ENCODE results near the gene LGR4.

The LGR4 gene

DNA sequence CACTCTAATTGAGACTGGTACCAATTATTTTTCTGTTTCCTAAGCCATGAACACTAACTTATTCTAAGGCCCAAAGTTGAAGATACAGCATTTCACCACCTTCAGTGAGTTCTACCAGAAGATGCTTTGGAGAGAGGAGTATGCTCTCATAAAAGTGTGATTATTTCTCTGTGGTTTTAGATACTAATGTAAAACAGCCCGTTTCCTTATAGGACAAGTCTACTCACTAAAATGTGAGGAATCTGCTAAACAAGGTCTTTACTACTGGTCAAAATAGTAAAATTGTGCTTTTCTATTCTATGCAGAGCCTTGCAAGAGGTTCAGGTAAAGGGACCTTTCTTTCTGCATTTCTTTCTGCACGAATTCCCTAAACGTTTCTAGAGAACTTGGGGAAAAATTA, 2.4 kb downstream of the LGR4 start:
- no peaks in the 10 kb centered on the region for H3K36me3 ChIP-seq (ENCODE audit: control insufficient read depth in 1 of 2, insufficient read depth in 2 of 2, low read length in 2 of 2)
- H3K4me1 ChIP-seq (ENCODE audit: control insufficient read depth in 1 of 2, insufficient read depth in 2 of 2, low read length in 2 of 2): peaks cover 26 to 29% of the 10 kb centered on the region in 2 donors
- H3K4me3 ChIP-seq (ENCODE audit: low read depth in 1 of 2, low read length in 2 of 2): peak overlapping the region; percentile 80 to 89
- peak overlapping the region; percentile 69 to 80 for H3K9ac ChIP-seq (ENCODE audit: low read depth in 1 of 2, low read length in 2 of 2)
- no peaks in the 10 kb centered on the region for H3K27me3 ChIP-seq (ENCODE audit: control insufficient read depth in 1 of 2, insufficient read depth in 2 of 2, low read length in 2 of 2)
- H3K27ac ChIP-seq (ENCODE audit: low read depth, low read length): no peak overlapping the region
- no peaks in the 10 kb centered on the region for H3K9me3 ChIP-seq (ENCODE audit: control insufficient read depth in 1 of 2, low read length in 2 of 2)

DNA sequence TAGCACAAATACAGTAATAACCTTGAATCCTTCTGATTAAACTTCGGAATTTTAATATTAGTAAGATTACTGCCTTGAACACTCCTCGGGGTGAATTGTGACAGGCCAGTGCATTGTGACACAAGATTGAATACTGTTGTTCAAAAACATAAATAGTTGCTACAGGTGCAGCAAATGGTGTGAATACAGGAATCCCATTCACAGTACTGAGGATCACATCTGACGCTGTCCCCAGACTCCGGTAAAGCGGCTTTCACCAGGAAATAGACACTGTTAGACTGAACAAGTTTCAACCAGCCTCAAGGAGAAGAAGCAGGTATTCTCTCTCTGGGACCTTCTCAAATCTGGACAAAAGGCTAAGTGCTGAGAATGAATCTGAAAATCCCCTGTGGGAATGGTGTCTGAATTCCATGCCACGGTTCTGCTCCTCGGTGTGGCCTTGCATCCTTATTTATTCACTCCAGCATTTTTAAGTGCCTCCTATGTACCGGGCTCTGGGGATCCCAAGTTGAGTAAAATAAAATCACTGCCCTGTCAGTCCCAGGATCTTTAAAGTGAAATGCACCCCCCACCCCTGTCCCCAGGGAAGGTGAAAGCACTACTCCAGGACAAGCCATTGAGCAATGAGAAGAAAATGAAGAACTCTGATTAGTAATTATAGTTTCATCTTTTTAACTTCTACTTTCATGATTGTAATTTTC, 3.4 kb downstream of the LGR4 start:
- H3K4me1 ChIP-seq (ENCODE audit: control insufficient read depth in 1 of 2, insufficient read depth in 2 of 2, low read length in 2 of 2): peaks cover 31 to 40% of the 10 kb centered on the region in 2 donors
- no peaks in the 10 kb centered on the region for H3K9me3 ChIP-seq (ENCODE audit: control insufficient read depth in 1 of 2, low read length in 2 of 2)
- no peaks in the 10 kb centered on the region for H3K27me3 ChIP-seq (ENCODE audit: control insufficient read depth in 1 of 2, insufficient read depth in 2 of 2, low read length in 2 of 2)
- peak overlapping the region; percentile 34 for H3K27ac ChIP-seq (ENCODE audit: low read depth, low read length)
- H3K4me3 ChIP-seq (ENCODE audit: low read depth in 1 of 2, low read length in 2 of 2): peak overlapping the region; percentile 80 to 89
- peak overlapping the region; percentile 69 to 80 for H3K9ac ChIP-seq (ENCODE audit: low read depth in 1 of 2, low read length in 2 of 2)
- no peaks in the 10 kb centered on the region for H3K36me3 ChIP-seq (ENCODE audit: control insufficient read depth in 1 of 2, insufficient read depth in 2 of 2, low read length in 2 of 2)

DNA sequence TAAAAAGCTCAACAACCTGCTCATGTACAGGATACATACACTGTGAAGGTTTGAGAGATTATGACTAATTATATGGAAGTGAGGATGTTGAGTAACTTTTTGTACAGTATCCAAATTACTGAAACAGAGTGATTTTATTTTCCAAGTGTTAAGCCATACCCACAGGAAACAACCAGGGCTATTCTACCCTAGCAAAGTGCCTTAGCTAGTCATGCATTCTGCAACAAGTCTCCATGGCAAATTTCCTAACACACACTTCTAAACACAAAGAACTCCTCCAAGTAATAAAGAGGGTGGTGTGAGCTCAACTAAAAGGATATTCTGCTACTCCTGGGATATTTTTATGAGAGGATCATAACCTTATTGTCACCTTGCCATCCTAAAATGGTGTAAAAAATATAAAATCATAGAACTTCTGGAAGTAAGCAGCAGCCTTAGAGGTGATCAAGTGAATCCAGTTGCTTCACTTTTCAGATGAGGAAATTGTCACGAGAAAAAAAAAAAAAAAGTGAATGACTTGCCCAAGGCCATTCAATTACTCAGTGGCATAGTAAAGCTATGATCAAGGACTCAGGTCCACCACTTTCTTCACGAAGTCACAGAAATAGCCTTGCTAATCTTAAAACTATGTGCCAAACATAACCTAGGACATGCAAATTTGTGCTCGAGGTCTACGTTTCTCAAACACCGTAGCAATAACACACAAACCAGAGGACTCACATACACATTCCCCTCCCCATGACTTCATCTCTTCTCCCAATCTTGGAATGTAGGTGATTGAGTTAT, 4.2 kb downstream of the LGR4 start:
- Histone ChIP-seq H3K27me3 (ENCODE audit: control insufficient read depth in 1 of 2, insufficient read depth in 2 of 2, low read length in 2 of 2) (no peaks in the 10 kb centered on the region), H3K36me3 (ENCODE audit: control insufficient read depth in 1 of 2, insufficient read depth in 2 of 2, low read length in 2 of 2) (no peaks in the 10 kb centered on the region), H3K27ac (ENCODE audit: low read depth, low read length) (peak overlapping the region; percentile 34), H3K9me3 (ENCODE audit: control insufficient read depth in 1 of 2, low read length in 2 of 2) (no peaks in the 10 kb centered on the region), H3K4me1 (ENCODE audit: control insufficient read depth in 1 of 2, insufficient read depth in 2 of 2, low read length in 2 of 2) (peaks cover 27 to 43% of the 10 kb centered on the region in 2 donors), H3K9ac (ENCODE audit: low read depth in 1 of 2, low read length in 2 of 2) (peak overlapping the region; percentile 58 to 69), H3K4me3 (ENCODE audit: low read depth in 1 of 2, low read length in 2 of 2) (peak overlapping the region; percentile 80 to 89)

DNA sequence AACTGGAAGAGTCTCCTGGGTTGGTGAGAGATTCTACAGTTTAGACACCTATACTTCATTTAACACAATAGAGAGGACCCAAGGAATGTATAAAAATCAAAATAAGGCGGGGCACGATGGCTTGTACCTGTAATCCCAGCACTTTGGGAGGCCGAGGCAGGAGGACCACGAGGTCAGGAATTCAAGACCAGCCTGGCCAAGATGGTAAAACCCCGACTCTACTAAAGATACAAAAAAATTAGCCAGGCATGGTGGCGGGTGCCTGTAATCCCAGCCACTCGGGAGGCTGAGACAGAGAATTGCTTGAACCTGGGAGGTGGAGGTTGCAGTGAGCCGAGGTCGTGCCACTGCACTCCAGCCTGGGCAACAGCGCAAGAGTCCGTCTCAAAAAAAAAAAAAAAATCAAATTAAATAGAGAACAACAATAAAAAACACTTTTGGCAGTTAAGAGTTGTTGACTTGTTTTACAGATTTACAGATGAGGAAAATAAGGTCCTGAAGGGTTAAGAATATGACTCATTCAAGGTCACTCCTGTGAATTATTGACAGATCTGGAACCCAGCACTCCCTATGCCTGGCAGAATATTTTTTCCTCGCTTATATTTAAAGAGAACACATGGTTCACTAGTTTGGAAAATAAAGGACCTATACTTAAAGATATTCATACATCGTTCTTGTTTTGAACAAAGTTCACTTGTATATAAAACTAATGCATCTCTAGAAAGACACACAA, 5.2 kb downstream of the LGR4 start:
- H3K4me1 ChIP-seq (ENCODE audit: control insufficient read depth in 1 of 2, insufficient read depth in 2 of 2, low read length in 2 of 2): peaks cover 25 to 41% of the 10 kb centered on the region in 2 donors
- H3K4me3 ChIP-seq (ENCODE audit: low read depth in 1 of 2, low read length in 2 of 2): peak overlapping the region in 1 of 2 donors; percentile 31
- H3K9me3 ChIP-seq (ENCODE audit: control insufficient read depth in 1 of 2, low read length in 2 of 2): no peaks in the 10 kb centered on the region
- H3K9ac ChIP-seq (ENCODE audit: low read depth in 1 of 2, low read length in 2 of 2): peak overlapping the region in 1 of 2 donors; percentile 24
- peak overlapping the region; percentile 34 for H3K27ac ChIP-seq (ENCODE audit: low read depth, low read length)
- H3K36me3 ChIP-seq (ENCODE audit: control insufficient read depth in 1 of 2, insufficient read depth in 2 of 2, low read length in 2 of 2): no peaks in the 10 kb centered on the region
- H3K27me3 ChIP-seq (ENCODE audit: control insufficient read depth in 1 of 2, insufficient read depth in 2 of 2, low read length in 2 of 2): no peaks in the 10 kb centered on the region

DNA sequence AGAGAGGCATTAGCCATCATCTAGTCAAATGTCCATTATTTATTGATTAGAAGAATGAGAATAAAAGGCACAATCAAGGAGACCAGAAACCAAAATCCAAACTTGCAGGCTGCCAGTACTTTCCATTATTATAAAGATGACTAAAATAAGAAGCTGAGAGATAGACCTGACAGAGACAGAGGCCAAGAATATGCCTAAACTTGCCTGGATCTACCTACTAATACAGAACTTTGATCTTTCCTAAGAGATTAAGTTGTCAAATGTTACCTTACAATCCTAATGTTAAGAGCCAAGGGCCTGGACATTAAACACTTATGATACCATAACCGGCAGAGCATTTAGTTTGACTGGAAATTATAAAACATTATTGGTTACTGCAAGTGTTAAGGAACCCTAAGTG, 6.2 kb downstream of the LGR4 start:
- no peak overlapping the region for H3K9ac ChIP-seq (ENCODE audit: low read depth in 1 of 2, low read length in 2 of 2)
- no peaks in the 10 kb centered on the region for H3K9me3 ChIP-seq (ENCODE audit: control insufficient read depth in 1 of 2, low read length in 2 of 2)
- H3K4me3 ChIP-seq (ENCODE audit: low read depth in 1 of 2, low read length in 2 of 2): no peak overlapping the region
- no peaks in the 10 kb centered on the region for H3K27me3 ChIP-seq (ENCODE audit: control insufficient read depth in 1 of 2, insufficient read depth in 2 of 2, low read length in 2 of 2)
- H3K4me1 ChIP-seq (ENCODE audit: control insufficient read depth in 1 of 2, insufficient read depth in 2 of 2, low read length in 2 of 2): peaks cover 24 to 41% of the 10 kb centered on the region in 2 donors
- H3K27ac ChIP-seq (ENCODE audit: low read depth, low read length): no peak overlapping the region
- H3K36me3 ChIP-seq (ENCODE audit: control insufficient read depth in 1 of 2, insufficient read depth in 2 of 2, low read length in 2 of 2): no peaks in the 10 kb centered on the region

DNA sequence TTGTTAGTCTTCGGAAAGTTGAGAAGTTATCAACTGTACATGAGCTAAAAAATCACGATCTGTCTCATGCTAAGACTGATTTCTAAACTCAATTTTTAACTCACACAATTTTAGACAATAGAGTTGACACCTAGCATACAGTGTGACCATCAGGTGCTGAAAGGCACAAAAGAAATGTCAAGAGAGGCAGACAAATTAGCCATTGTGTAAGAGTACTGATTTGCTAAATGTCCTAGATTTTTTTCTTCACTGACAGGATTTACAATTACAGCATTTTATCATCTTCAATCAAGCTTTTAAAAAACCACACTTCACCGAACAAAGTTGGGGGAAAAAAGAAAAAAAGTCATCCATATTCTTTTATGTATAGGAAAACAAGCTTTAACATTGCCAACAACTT, 7.0 kb downstream of the LGR4 start:
- Histone ChIP-seq H3K27ac (ENCODE audit: low read depth, low read length) (no peak overlapping the region), H3K36me3 (ENCODE audit: control insufficient read depth in 1 of 2, insufficient read depth in 2 of 2, low read length in 2 of 2) (no peaks in the 10 kb centered on the region), H3K4me3 (ENCODE audit: low read depth in 1 of 2, low read length in 2 of 2) (no peak overlapping the region), H3K27me3 (ENCODE audit: control insufficient read depth in 1 of 2, insufficient read depth in 2 of 2, low read length in 2 of 2) (no peaks in the 10 kb centered on the region), H3K9me3 (ENCODE audit: control insufficient read depth in 1 of 2, low read length in 2 of 2) (no peaks in the 10 kb centered on the region), H3K4me1 (ENCODE audit: control insufficient read depth in 1 of 2, insufficient read depth in 2 of 2, low read length in 2 of 2) (peaks cover 18 to 40% of the 10 kb centered on the region in 2 donors), H3K9ac (ENCODE audit: low read depth in 1 of 2, low read length in 2 of 2) (no peak overlapping the region)

DNA sequence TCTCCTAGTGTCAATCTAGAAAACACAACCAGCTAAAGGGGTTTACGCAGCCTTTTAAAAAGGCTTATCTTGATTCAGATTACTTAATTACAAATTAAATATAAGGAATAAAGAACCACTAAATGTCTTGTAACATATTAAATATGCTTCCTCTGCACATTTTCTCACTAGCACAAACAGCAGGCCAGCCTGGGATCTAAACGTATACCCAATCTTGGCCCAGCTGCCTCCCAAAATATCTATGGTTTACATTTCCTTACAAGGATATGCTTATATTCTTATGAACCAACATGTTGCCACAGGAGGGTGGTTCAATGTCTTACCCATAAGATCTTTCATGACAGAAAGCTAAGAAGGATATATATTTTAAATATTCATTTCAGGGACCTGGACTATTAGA, 7.7 kb downstream of the LGR4 start:
- H3K9me3 ChIP-seq (ENCODE audit: control insufficient read depth in 1 of 2, low read length in 2 of 2): no peaks in the 10 kb centered on the region
- H3K27me3 ChIP-seq (ENCODE audit: control insufficient read depth in 1 of 2, insufficient read depth in 2 of 2, low read length in 2 of 2): no peaks in the 10 kb centered on the region
- no peak overlapping the region for H3K27ac ChIP-seq (ENCODE audit: low read depth, low read length)
- peaks cover 0 to 2% of the 10 kb centered on the region in 2 donors for H3K36me3 ChIP-seq (ENCODE audit: control insufficient read depth in 1 of 2, insufficient read depth in 2 of 2, low read length in 2 of 2)
- peaks cover 13 to 36% of the 10 kb centered on the region in 2 donors for H3K4me1 ChIP-seq (ENCODE audit: control insufficient read depth in 1 of 2, insufficient read depth in 2 of 2, low read length in 2 of 2)
- H3K4me3 ChIP-seq (ENCODE audit: low read depth in 1 of 2, low read length in 2 of 2): no peak overlapping the region
- H3K9ac ChIP-seq (ENCODE audit: low read depth in 1 of 2, low read length in 2 of 2): no peak overlapping the region

DNA sequence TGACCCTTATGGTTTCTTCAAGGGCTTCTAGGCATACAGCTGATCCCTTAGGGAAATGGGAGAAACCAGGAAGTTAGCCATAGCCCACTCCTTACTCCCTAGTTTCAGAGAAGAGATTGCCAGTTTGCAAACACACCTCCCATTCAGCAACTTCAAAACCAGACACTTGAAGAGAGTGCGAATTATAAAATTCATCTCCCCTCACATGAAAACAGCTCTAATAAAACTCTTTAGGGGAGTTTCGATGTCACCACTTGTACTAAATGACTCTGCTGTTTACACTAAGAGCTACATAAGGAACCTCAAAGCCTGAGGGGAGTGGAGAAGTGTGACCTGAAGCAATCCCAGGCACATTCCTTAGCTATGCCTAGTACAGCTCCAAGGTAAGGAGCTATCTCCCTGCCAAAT, 8.3 kb downstream of the LGR4 start:
- H3K9ac ChIP-seq (ENCODE audit: low read depth in 1 of 2, low read length in 2 of 2): no peak overlapping the region
- H3K4me3 ChIP-seq (ENCODE audit: low read depth in 1 of 2, low read length in 2 of 2): no peak overlapping the region
- no peaks in the 10 kb centered on the region for H3K9me3 ChIP-seq (ENCODE audit: control insufficient read depth in 1 of 2, low read length in 2 of 2)
- H3K27me3 ChIP-seq (ENCODE audit: control insufficient read depth in 1 of 2, insufficient read depth in 2 of 2, low read length in 2 of 2): no peaks in the 10 kb centered on the region
- peaks cover 13 to 32% of the 10 kb centered on the region in 2 donors for H3K4me1 ChIP-seq (ENCODE audit: control insufficient read depth in 1 of 2, insufficient read depth in 2 of 2, low read length in 2 of 2)
- H3K27ac ChIP-seq (ENCODE audit: low read depth, low read length): no peak overlapping the region
- peaks cover 0 to 2% of the 10 kb centered on the region in 2 donors for H3K36me3 ChIP-seq (ENCODE audit: control insufficient read depth in 1 of 2, insufficient read depth in 2 of 2, low read length in 2 of 2)

DNA sequence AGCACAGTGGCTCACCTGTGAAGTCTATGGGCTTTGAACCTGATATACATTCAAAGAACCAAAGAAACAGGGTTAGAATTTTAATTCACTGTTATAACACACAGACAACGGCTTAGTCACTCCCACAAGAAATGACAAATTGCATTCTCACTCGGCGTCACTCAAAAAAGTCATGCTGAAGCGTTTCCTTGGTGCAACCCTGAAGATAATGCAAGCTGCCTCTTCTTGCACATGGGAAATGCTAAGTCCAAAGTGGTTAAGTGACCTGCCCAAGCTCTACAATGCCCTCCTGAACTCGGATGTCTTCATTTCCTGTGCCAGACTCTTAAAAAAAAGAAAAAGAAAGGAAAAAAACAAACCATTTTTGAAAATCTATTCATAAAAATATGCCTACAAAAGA, 10.0 kb downstream of the LGR4 start:
- Histone ChIP-seq H3K9me3 (ENCODE audit: control insufficient read depth in 1 of 2, low read length in 2 of 2) (no peaks in the 10 kb centered on the region), H3K4me1 (ENCODE audit: control insufficient read depth in 1 of 2, insufficient read depth in 2 of 2, low read length in 2 of 2) (peaks cover 8 to 23% of the 10 kb centered on the region in 2 donors), H3K27ac (ENCODE audit: low read depth, low read length) (no peak overlapping the region), H3K36me3 (ENCODE audit: control insufficient read depth in 1 of 2, insufficient read depth in 2 of 2, low read length in 2 of 2) (peaks cover 0 to 2% of the 10 kb centered on the region in 2 donors), H3K27me3 (ENCODE audit: control insufficient read depth in 1 of 2, insufficient read depth in 2 of 2, low read length in 2 of 2) (no peaks in the 10 kb centered on the region), H3K4me3 (ENCODE audit: low read depth in 1 of 2, low read length in 2 of 2) (no peak overlapping the region), H3K9ac (ENCODE audit: low read depth in 1 of 2, low read length in 2 of 2) (no peak overlapping the region)

Data from duodenal mucosa (tissue), 2 donors.